Activated naive CD8-positive, alpha-beta T cell treated with anti-CD3 and anti-CD28 coated beads, Interleukin-2, amount 10 ng/mL, durations not matched to agents 7 days and 5 days (primary cell): ENCODE data around the gene DIP2B. TPM values are rescaled to one million over a fixed set of nuclear protein-coding genes. Genes with fewer than 3 reads are reported as not detected.
"Not testable (repeated sequence)": the region's sequence is repeated elsewhere in the genome, so short reads cannot be mapped to it uniquely, and the experiment has no call there.

Experiments used
- ATAC-seq: fragments of 150-1000 bp; cut with Tn5 transposase; one replicate; pipeline ENCODE4 v1.10.0; 2021; ENCODE audit warnings: low read depth, moderate library complexity
- POLR2A ChIA-PET: fragments of 350-600 bp; sonication (Branson Sonifier 250); formaldehyde crosslinking; loops from one replicate; lab custom pipeline; 2021; ENCODE audit warnings: antibody characterized with exemption; lab: Charles Lee
- DNase-seq: peaks from one replicate; pipeline ENCODE4 v3.0.0; 2021
- H3K27ac Mint-ChIP-seq: one replicate; pipeline ENCODE4 v1.8.0; 2022; ENCODE audit warnings: mild to moderate bottlenecking, mixed read lengths
- H3K27me3 Mint-ChIP-seq: one replicate; pipeline ENCODE4 v1.8.0; 2022; ENCODE audit warnings: mild to moderate bottlenecking, moderate library complexity, mixed read lengths
- H3K36me3 Mint-ChIP-seq: one replicate; pipeline ENCODE4 v1.8.0; 2021; ENCODE audit warnings: mild to moderate bottlenecking, mixed read lengths
- H3K4me1 Mint-ChIP-seq: one replicate; pipeline ENCODE4 v1.8.0; 2021; ENCODE audit warnings: mixed read lengths
- H3K4me3 Mint-ChIP-seq: one replicate; pipeline ENCODE4 v1.8.0; 2022; ENCODE audit warnings: mild to moderate bottlenecking, moderate library complexity, mixed read lengths
- H3K9me3 Mint-ChIP-seq: one replicate; pipeline ENCODE4 v1.8.0; 2021; ENCODE audit warnings: mixed read lengths
- total RNA-seq, 2 experiments: library from RNA; stranded (reverse); gene quantifications; one replicate each; pipeline ENCODE4 v1.2.3, GENCODE V29; 2021

The DIP2B gene
- total RNA-seq, 2 experiments from 2014 or later: 19.5 to 21.3 TPM

- Mint-ChIP-seq H3K27me3 (no peaks in the 10 kb centered on the region), H3K4me3 (no peak overlapping the region), H3K27ac (no peak overlapping the region), H3K4me1 (no peaks in the 10 kb centered on the region), H3K9me3 (no peaks in the 10 kb centered on the region), H3K36me3 (peaks cover 7% of the 10 kb centered on the region)
- no peak for ATAC-seq
- POLR2A ChIA-PET: no interaction called here
- DNase-seq: no peak
Observed at GRCh38 chr12:50660425-50660822, 155.6 kb downstream of the DIP2B start.

GRCh38 chr12:50661300-50662115, 156.7 kb downstream of the DIP2B start:
- H3K4me1 Mint-ChIP-seq: no peaks in the 10 kb centered on the region
- POLR2A ChIA-PET: no interaction called here
- ATAC-seq (no peak), DNase-seq (no peak)
- H3K36me3 Mint-ChIP-seq: peaks cover 6% of the 10 kb centered on the region
- H3K27me3 Mint-ChIP-seq: no peaks in the 10 kb centered on the region
- H3K27ac Mint-ChIP-seq: no peak overlapping the region
- H3K4me3 Mint-ChIP-seq: no peak overlapping the region
- no peaks in the 10 kb centered on the region for H3K9me3 Mint-ChIP-seq

GRCh38 chr12:50662116-50662510, 157.3 kb downstream of the DIP2B start:
- DNase-seq: no peak
- H3K27ac Mint-ChIP-seq: no peak overlapping the region
- no peak overlapping the region for H3K4me3 Mint-ChIP-seq
- H3K4me1 Mint-ChIP-seq: no peaks in the 10 kb centered on the region
- no peak for ATAC-seq
- peaks cover 6% of the 10 kb centered on the region for H3K36me3 Mint-ChIP-seq
- H3K27me3 Mint-ChIP-seq: no peaks in the 10 kb centered on the region
- POLR2A ChIA-PET: no interaction called here
- H3K9me3 Mint-ChIP-seq: no peaks in the 10 kb centered on the region

- no peaks in the 10 kb centered on the region for H3K27me3 Mint-ChIP-seq
- H3K36me3 Mint-ChIP-seq: peaks cover 4% of the 10 kb centered on the region
- no peaks in the 10 kb centered on the region for H3K4me1 Mint-ChIP-seq
- DNase-seq (no peak), ATAC-seq (no peak)
- H3K27ac Mint-ChIP-seq: no peak overlapping the region
- no peaks in the 10 kb centered on the region for H3K9me3 Mint-ChIP-seq
- POLR2A ChIA-PET: no interaction called here
- H3K4me3 Mint-ChIP-seq: no peak overlapping the region
Observed at GRCh38 chr12:50665170-50665569, 160.4 kb downstream of the DIP2B start.

- Mint-ChIP-seq H3K4me1 (no peaks in the 10 kb centered on the region), H3K9me3 (no peaks in the 10 kb centered on the region), H3K4me3 (no peak overlapping the region), H3K27me3 (no peaks in the 10 kb centered on the region), H3K36me3 (peaks cover 2% of the 10 kb centered on the region), H3K27ac (no peak overlapping the region)
- ATAC-seq (no peak), DNase-seq (no peak)
- POLR2A ChIA-PET: no interaction called here
Observed at GRCh38 chr12:50665609-50666008, 160.8 kb downstream of the DIP2B start.

GRCh38 chr12:50666023-50666422, 161.2 kb downstream of the DIP2B start:
- POLR2A ChIA-PET: no interaction called here
- H3K27ac Mint-ChIP-seq: no peak overlapping the region
- H3K4me1 Mint-ChIP-seq: no peaks in the 10 kb centered on the region
- H3K9me3 Mint-ChIP-seq: no peaks in the 10 kb centered on the region
- DNase-seq: no peak
- no peaks in the 10 kb centered on the region for H3K27me3 Mint-ChIP-seq
- ATAC-seq: no peak
- H3K4me3 Mint-ChIP-seq: no peak overlapping the region
- peaks cover 2% of the 10 kb centered on the region for H3K36me3 Mint-ChIP-seq

GRCh38 chr12:50672158-50672557, 167.4 kb downstream of the DIP2B start:
- DNase-seq (no peak), ATAC-seq (no peak)
- no peaks in the 10 kb centered on the region for H3K27me3 Mint-ChIP-seq
- H3K9me3 Mint-ChIP-seq: no peaks in the 10 kb centered on the region
- H3K36me3 Mint-ChIP-seq: peaks cover 11% of the 10 kb centered on the region
- POLR2A ChIA-PET: no interaction called here
- H3K4me3 Mint-ChIP-seq: no peak overlapping the region
- H3K27ac Mint-ChIP-seq: no peak overlapping the region
- H3K4me1 Mint-ChIP-seq: no peaks in the 10 kb centered on the region

GRCh38 chr12:50676756-50677155, 172.0 kb downstream of the DIP2B start:
- H3K4me3 Mint-ChIP-seq: no peak overlapping the region

GRCh38 chr12:50677858-50678257, 173.1 kb downstream of the DIP2B start:
- Mint-ChIP-seq H3K27me3 (no peaks in the 10 kb centered on the region), H3K4me1 (peaks cover 3% of the 10 kb centered on the region), H3K27ac (no peak overlapping the region), H3K4me3 (no peak overlapping the region), H3K9me3 (no peaks in the 10 kb centered on the region), H3K36me3 (peaks cover 19% of the 10 kb centered on the region)
- DNase-seq (no peak), ATAC-seq (no peak)
- POLR2A ChIA-PET: no interaction called here

More at GRCh38 chr12:50676756-50677155, 172.0 kb downstream of the DIP2B start:
- Mint-ChIP-seq H3K27ac (no peak overlapping the region), H3K4me1 (peaks cover 3% of the 10 kb centered on the region), H3K9me3 (no peaks in the 10 kb centered on the region), H3K36me3 (peaks cover 17% of the 10 kb centered on the region), H3K27me3 (no peaks in the 10 kb centered on the region)
- POLR2A ChIA-PET: no interaction called here
- DNase-seq (no peak), ATAC-seq (no peak)

GRCh38 chr12:50678650-50679365, 174.0 kb downstream of the DIP2B start:
- peaks cover 19% of the 10 kb centered on the region for H3K36me3 Mint-ChIP-seq
- ATAC-seq (no peak), DNase-seq (no peak)
- no peak overlapping the region for H3K4me3 Mint-ChIP-seq
- POLR2A ChIA-PET: no interaction called here
- H3K27me3 Mint-ChIP-seq: no peaks in the 10 kb centered on the region
- no peak overlapping the region for H3K27ac Mint-ChIP-seq
- no peaks in the 10 kb centered on the region for H3K9me3 Mint-ChIP-seq
- peaks cover 3% of the 10 kb centered on the region for H3K4me1 Mint-ChIP-seq

- no peaks in the 10 kb centered on the region for H3K27me3 Mint-ChIP-seq
- DNase-seq: no peak
- POLR2A ChIA-PET: interaction anchor here (0.7 kb wide), 1 partner anchor 1549 kb away, joined by 3 read pairs; the partner anchor contains the start of gene TUBA1B
- no peak overlapping the region for H3K4me3 Mint-ChIP-seq
- peaks cover 3% of the 10 kb centered on the region for H3K4me1 Mint-ChIP-seq
- peaks cover 19% of the 10 kb centered on the region for H3K36me3 Mint-ChIP-seq
- no peak overlapping the region for H3K27ac Mint-ChIP-seq
- H3K9me3 Mint-ChIP-seq: no peaks in the 10 kb centered on the region
- no peak for ATAC-seq
Observed at GRCh38 chr12:50679612-50680011, 174.8 kb downstream of the DIP2B start.

- POLR2A ChIA-PET, H3K4me3 Mint-ChIP-seq, DNase-seq, ATAC-seq, H3K4me1 Mint-ChIP-seq, H3K27me3 Mint-ChIP-seq, H3K9me3 Mint-ChIP-seq, H3K27ac Mint-ChIP-seq: not testable (repeated sequence)
- H3K36me3 Mint-ChIP-seq: peaks cover 15% of the 10 kb centered on the region
Observed at GRCh38 chr12:50681064-50681463, 176.3 kb downstream of the DIP2B start.

- ATAC-seq (no peak), DNase-seq (no peak)
- Mint-ChIP-seq H3K36me3 (peaks cover 16% of the 10 kb centered on the region), H3K4me3 (no peak overlapping the region), H3K27ac (no peak overlapping the region), H3K4me1 (peaks cover 4% of the 10 kb centered on the region), H3K9me3 (no peaks in the 10 kb centered on the region), H3K27me3 (no peaks in the 10 kb centered on the region)
- POLR2A ChIA-PET: no interaction called here
Observed at GRCh38 chr12:50685641-50686040, 180.9 kb downstream of the DIP2B start.

- no peak overlapping the region for H3K4me3 Mint-ChIP-seq
- no peaks in the 10 kb centered on the region for H3K27me3 Mint-ChIP-seq
- no peak for DNase-seq
- no peak for ATAC-seq
- peaks cover 16% of the 10 kb centered on the region for H3K36me3 Mint-ChIP-seq
- no peaks in the 10 kb centered on the region for H3K9me3 Mint-ChIP-seq
- POLR2A ChIA-PET: no interaction called here
- H3K27ac Mint-ChIP-seq: no peak overlapping the region
- peaks cover 4% of the 10 kb centered on the region for H3K4me1 Mint-ChIP-seq
Observed at GRCh38 chr12:50686406-50686805, 181.6 kb downstream of the DIP2B start.
